ENCODE measurements around the gene SLC25A13.
"Not testable (repeated sequence)": the region's sequence is repeated elsewhere in the genome, so short reads cannot be mapped to it uniquely, and the experiment has no call there.

Gene SLC25A13

GRCh38 chr7:96154506-96154905 is 167.4 kb downstream of the SLC25A13 start:
- H3K9me3 ChIP-seq (ENCODE audit: control insufficient read depth in 2 of 2, low read length in 2 of 2); H3K27me3 ChIP-seq (ENCODE audit: control insufficient read depth in 2 of 2, insufficient read depth in 2 of 2, low read length in 2 of 2); H3K4me3 ChIP-seq (ENCODE audit: low read length in 2 of 2); H3K27ac ChIP-seq (ENCODE audit: low read depth in 2 of 2, low read length in 2 of 2); H3K4me1 ChIP-seq (ENCODE audit: control insufficient read depth in 2 of 2, insufficient read depth in 2 of 2, low read length in 2 of 2); H3K9ac ChIP-seq (ENCODE audit: low read depth in 1 of 2, low read length in 2 of 2): not testable (repeated sequence)
- peaks cover 0 to 12% of the 10 kb centered on the region in 2 donors for H3K36me3 ChIP-seq (ENCODE audit: control insufficient read depth in 2 of 2, insufficient read depth in 2 of 2, low read length in 2 of 2)

- Histone ChIP-seq H3K9me3 (ENCODE audit: control insufficient read depth in 2 of 2, low read length in 2 of 2) (no peaks in the 10 kb centered on the region), H3K4me3 (ENCODE audit: low read length in 2 of 2) (no peak overlapping the region), H3K36me3 (ENCODE audit: control insufficient read depth in 2 of 2, insufficient read depth in 2 of 2, low read length in 2 of 2) (peaks cover 3 to 9% of the 10 kb centered on the region in 2 donors), H3K4me1 (ENCODE audit: control insufficient read depth in 2 of 2, insufficient read depth in 2 of 2, low read length in 2 of 2) (no peaks in the 10 kb centered on the region), H3K27ac (ENCODE audit: low read depth in 2 of 2, low read length in 2 of 2) (no peak overlapping the region), H3K9ac (ENCODE audit: low read depth in 1 of 2, low read length in 2 of 2) (no peak overlapping the region), H3K27me3 (ENCODE audit: control insufficient read depth in 2 of 2, insufficient read depth in 2 of 2, low read length in 2 of 2) (no peaks in the 10 kb centered on the region)
These were observed 169.2 kb downstream of the SLC25A13 start for GRCh38 chr7:96152706-96153105.

- Histone ChIP-seq H3K27ac (ENCODE audit: low read depth in 2 of 2, low read length in 2 of 2) (no peak overlapping the region), H3K9me3 (ENCODE audit: control insufficient read depth in 2 of 2, low read length in 2 of 2) (no peaks in the 10 kb centered on the region), H3K9ac (ENCODE audit: low read depth in 1 of 2, low read length in 2 of 2) (no peak overlapping the region), H3K4me3 (ENCODE audit: low read length in 2 of 2) (no peak overlapping the region), H3K36me3 (ENCODE audit: control insufficient read depth in 2 of 2, insufficient read depth in 2 of 2, low read length in 2 of 2) (peaks cover 3 to 8% of the 10 kb centered on the region in 2 donors), H3K4me1 (ENCODE audit: control insufficient read depth in 2 of 2, insufficient read depth in 2 of 2, low read length in 2 of 2) (no peaks in the 10 kb centered on the region), H3K27me3 (ENCODE audit: control insufficient read depth in 2 of 2, insufficient read depth in 2 of 2, low read length in 2 of 2) (no peaks in the 10 kb centered on the region)
These were observed 170.0 kb downstream of the SLC25A13 start for GRCh38 chr7:96151889-96152288.

DNA sequence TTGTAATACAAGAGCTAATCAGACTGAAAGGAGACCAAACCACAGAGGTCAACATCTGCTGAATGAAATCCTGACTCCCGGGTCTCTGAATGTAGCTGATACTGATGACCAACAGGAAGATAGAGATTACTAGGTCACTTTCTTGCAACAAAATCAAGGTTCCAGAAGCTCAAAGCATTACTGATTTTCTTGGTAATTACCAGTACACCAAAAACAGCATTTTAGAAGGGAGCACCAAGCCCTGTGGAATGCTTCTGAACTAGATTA is 177.7 kb downstream of the SLC25A13 start:
- Histone ChIP-seq H3K4me3 (ENCODE audit: low read length in 2 of 2) (no peak overlapping the region), H3K9ac (ENCODE audit: low read depth in 1 of 2, low read length in 2 of 2) (no peak overlapping the region), H3K4me1 (ENCODE audit: control insufficient read depth in 2 of 2, insufficient read depth in 2 of 2, low read length in 2 of 2) (no peaks in the 10 kb centered on the region), H3K36me3 (ENCODE audit: control insufficient read depth in 2 of 2, insufficient read depth in 2 of 2, low read length in 2 of 2) (peaks cover 13 to 14% of the 10 kb centered on the region in 2 donors), H3K9me3 (ENCODE audit: control insufficient read depth in 2 of 2, low read length in 2 of 2) (no peaks in the 10 kb centered on the region), H3K27me3 (ENCODE audit: control insufficient read depth in 2 of 2, insufficient read depth in 2 of 2, low read length in 2 of 2) (no peaks in the 10 kb centered on the region), H3K27ac (ENCODE audit: low read depth in 2 of 2, low read length in 2 of 2) (no peak overlapping the region)

- Histone ChIP-seq H3K4me3 (ENCODE audit: low read length in 2 of 2) (no peak overlapping the region), H3K27me3 (ENCODE audit: control insufficient read depth in 2 of 2, insufficient read depth in 2 of 2, low read length in 2 of 2) (no peaks in the 10 kb centered on the region), H3K27ac (ENCODE audit: low read depth in 2 of 2, low read length in 2 of 2) (no peak overlapping the region), H3K9ac (ENCODE audit: low read depth in 1 of 2, low read length in 2 of 2) (no peak overlapping the region), H3K36me3 (ENCODE audit: control insufficient read depth in 2 of 2, insufficient read depth in 2 of 2, low read length in 2 of 2) (peaks cover 11 to 14% of the 10 kb centered on the region in 2 donors), H3K4me1 (ENCODE audit: control insufficient read depth in 2 of 2, insufficient read depth in 2 of 2, low read length in 2 of 2) (no peaks in the 10 kb centered on the region), H3K9me3 (ENCODE audit: control insufficient read depth in 2 of 2, low read length in 2 of 2) (no peaks in the 10 kb centered on the region)
These were observed 178.2 kb downstream of the SLC25A13 start for GRCh38 chr7:96143495-96144259.

DNA sequence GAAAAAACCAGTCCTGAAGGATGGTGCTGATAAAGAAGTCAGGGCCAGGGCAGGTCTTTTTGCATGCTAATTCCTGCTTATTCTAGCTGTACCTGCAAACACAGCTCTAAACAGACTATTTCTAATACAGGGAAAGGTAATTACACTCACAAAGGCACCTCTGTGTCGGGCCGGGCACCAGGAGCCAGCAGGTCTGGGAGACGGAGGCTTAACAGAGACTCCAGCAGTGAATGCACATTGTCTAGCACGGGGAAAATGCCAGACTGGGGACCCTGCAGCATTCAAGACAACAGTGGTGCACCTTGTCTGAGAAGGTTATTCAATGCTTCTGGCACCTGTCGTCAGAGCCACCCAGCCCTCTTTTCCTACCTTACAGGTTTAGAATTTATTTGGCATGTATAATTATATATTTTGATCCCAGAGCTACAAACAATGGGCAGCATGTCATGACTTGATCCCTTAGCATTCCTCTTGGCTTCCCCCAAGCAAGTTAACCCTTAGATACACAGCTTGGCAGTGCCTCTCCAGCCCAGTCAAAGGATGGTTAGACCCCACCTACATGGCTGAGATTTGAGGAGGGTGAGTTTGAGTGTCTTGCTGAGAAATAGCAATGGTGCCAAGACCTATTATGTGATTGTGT is 185.2 kb downstream of the SLC25A13 start:
- Histone ChIP-seq H3K36me3 (ENCODE audit: control insufficient read depth in 2 of 2, insufficient read depth in 2 of 2, low read length in 2 of 2) (peaks cover 10 to 17% of the 10 kb centered on the region in 2 donors), H3K4me3 (ENCODE audit: low read length in 2 of 2) (no peak overlapping the region), H3K4me1 (ENCODE audit: control insufficient read depth in 2 of 2, insufficient read depth in 2 of 2, low read length in 2 of 2) (no peaks in the 10 kb centered on the region), H3K9me3 (ENCODE audit: control insufficient read depth in 2 of 2, low read length in 2 of 2) (no peaks in the 10 kb centered on the region), H3K27me3 (ENCODE audit: control insufficient read depth in 2 of 2, insufficient read depth in 2 of 2, low read length in 2 of 2) (no peaks in the 10 kb centered on the region), H3K27ac (ENCODE audit: low read depth in 2 of 2, low read length in 2 of 2) (no peak overlapping the region), H3K9ac (ENCODE audit: low read depth in 1 of 2, low read length in 2 of 2) (no peak overlapping the region)

GRCh38 chr7:96135241-96135640 is 186.7 kb downstream of the SLC25A13 start:
- Histone ChIP-seq H3K9ac (ENCODE audit: low read depth in 1 of 2, low read length in 2 of 2) (no peak overlapping the region), H3K9me3 (ENCODE audit: control insufficient read depth in 2 of 2, low read length in 2 of 2) (no peaks in the 10 kb centered on the region), H3K4me3 (ENCODE audit: low read length in 2 of 2) (no peak overlapping the region), H3K4me1 (ENCODE audit: control insufficient read depth in 2 of 2, insufficient read depth in 2 of 2, low read length in 2 of 2) (no peaks in the 10 kb centered on the region), H3K27me3 (ENCODE audit: control insufficient read depth in 2 of 2, insufficient read depth in 2 of 2, low read length in 2 of 2) (no peaks in the 10 kb centered on the region), H3K27ac (ENCODE audit: low read depth in 2 of 2, low read length in 2 of 2) (no peak overlapping the region), H3K36me3 (ENCODE audit: control insufficient read depth in 2 of 2, insufficient read depth in 2 of 2, low read length in 2 of 2) (peaks cover 13 to 16% of the 10 kb centered on the region in 2 donors)

DNA sequence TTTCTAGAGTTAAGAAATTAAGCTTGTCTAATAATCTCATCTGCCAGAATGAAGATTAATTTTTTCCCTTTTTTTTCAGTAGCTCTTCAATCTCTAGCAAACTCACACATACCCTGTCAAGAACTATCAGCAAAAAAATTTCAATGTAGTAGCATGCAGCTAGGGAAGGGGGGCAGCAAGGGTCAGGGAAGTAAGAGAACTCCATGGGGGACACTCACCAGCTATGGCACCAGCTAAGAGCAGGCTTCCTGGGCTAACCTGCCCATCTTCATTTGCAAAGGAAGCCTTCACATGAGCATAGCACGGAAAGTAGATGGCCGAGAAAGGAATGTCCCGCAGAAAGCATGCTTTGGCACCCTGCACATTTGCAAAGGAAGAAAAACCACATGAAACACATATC is 190.4 kb downstream of the SLC25A13 start:
- H3K9ac ChIP-seq (ENCODE audit: low read depth in 1 of 2, low read length in 2 of 2), result no peak overlapping the region
- no peak overlapping the region for H3K27ac ChIP-seq (ENCODE audit: low read depth in 2 of 2, low read length in 2 of 2)
- H3K9me3 ChIP-seq (ENCODE audit: control insufficient read depth in 2 of 2, low read length in 2 of 2), result no peaks in the 10 kb centered on the region
- H3K27me3 ChIP-seq (ENCODE audit: control insufficient read depth in 2 of 2, insufficient read depth in 2 of 2, low read length in 2 of 2), result no peaks in the 10 kb centered on the region
- H3K36me3 ChIP-seq (ENCODE audit: control insufficient read depth in 2 of 2, insufficient read depth in 2 of 2, low read length in 2 of 2), result peaks cover 14 to 21% of the 10 kb centered on the region in 2 donors
- no peaks in the 10 kb centered on the region for H3K4me1 ChIP-seq (ENCODE audit: control insufficient read depth in 2 of 2, insufficient read depth in 2 of 2, low read length in 2 of 2)
- no peak overlapping the region for H3K4me3 ChIP-seq (ENCODE audit: low read length in 2 of 2)

- H3K4me1 ChIP-seq (ENCODE audit: control insufficient read depth in 2 of 2, insufficient read depth in 2 of 2, low read length in 2 of 2), result no peaks in the 10 kb centered on the region
- H3K9ac ChIP-seq (ENCODE audit: low read depth in 1 of 2, low read length in 2 of 2), result no peak overlapping the region
- H3K36me3 ChIP-seq (ENCODE audit: control insufficient read depth in 2 of 2, insufficient read depth in 2 of 2, low read length in 2 of 2), result peaks cover 4 to 17% of the 10 kb centered on the region in 2 donors
- H3K9me3 ChIP-seq (ENCODE audit: control insufficient read depth in 2 of 2, low read length in 2 of 2), result no peaks in the 10 kb centered on the region
- no peak overlapping the region for H3K4me3 ChIP-seq (ENCODE audit: low read length in 2 of 2)
- H3K27me3 ChIP-seq (ENCODE audit: control insufficient read depth in 2 of 2, insufficient read depth in 2 of 2, low read length in 2 of 2), result no peaks in the 10 kb centered on the region
- H3K27ac ChIP-seq (ENCODE audit: low read depth in 2 of 2, low read length in 2 of 2), result no peak overlapping the region
These were observed 194.2 kb downstream of the SLC25A13 start for GRCh38 chr7:96127746-96128145.

DNA sequence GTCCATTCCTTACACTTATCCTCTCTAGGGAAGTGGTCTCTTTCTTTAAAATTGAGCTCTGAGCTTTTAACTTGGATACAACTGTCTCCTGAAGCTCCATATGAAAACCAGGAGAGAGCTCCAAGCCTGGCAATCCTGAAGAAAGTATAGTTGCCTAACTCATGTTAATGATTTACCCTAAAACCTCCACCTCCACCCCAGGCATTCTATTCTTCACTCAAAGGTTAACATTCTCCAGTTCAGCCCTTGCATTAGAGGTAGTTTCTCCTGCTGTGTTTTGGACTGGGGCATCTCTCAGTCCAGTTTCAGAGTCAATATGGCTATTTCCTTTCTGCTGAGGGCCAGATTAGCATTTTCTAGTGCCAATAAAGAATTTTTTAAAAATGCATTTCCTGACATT is 195.5 kb downstream of the SLC25A13 start:
- Histone ChIP-seq H3K9ac (ENCODE audit: low read depth in 1 of 2, low read length in 2 of 2) (no peak overlapping the region), H3K4me1 (ENCODE audit: control insufficient read depth in 2 of 2, insufficient read depth in 2 of 2, low read length in 2 of 2) (no peaks in the 10 kb centered on the region), H3K27me3 (ENCODE audit: control insufficient read depth in 2 of 2, insufficient read depth in 2 of 2, low read length in 2 of 2) (no peaks in the 10 kb centered on the region), H3K4me3 (ENCODE audit: low read length in 2 of 2) (no peak overlapping the region), H3K36me3 (ENCODE audit: control insufficient read depth in 2 of 2, insufficient read depth in 2 of 2, low read length in 2 of 2) (peaks cover 11 to 15% of the 10 kb centered on the region in 2 donors), H3K9me3 (ENCODE audit: control insufficient read depth in 2 of 2, low read length in 2 of 2) (no peaks in the 10 kb centered on the region), H3K27ac (ENCODE audit: low read depth in 2 of 2, low read length in 2 of 2) (no peak overlapping the region)
